GM23338 (cell line): Measurements from ENCODE around the gene IMMP2L. TPM values are rescaled to one million over a fixed set of nuclear protein-coding genes. Genes with fewer than 3 reads are reported as not detected.

ENCODE experiments used
- ATAC-seq: fragments of 200-7000 bp; cut with Tn5 transposase; 3 replicates; pipeline ENCODE4 v1.9.1; 2020
- DNase-seq: peaks from one replicate; pipeline ENCODE4 v3.0.0-alpha.2; 2015; ENCODE audit warnings: low spot score
- H2AFZ ChIP-seq: fragments of 200-600 bp; sonication (generic); 2 replicates; pipeline ENCODE4 v1.8.0; 2016; ENCODE audit warnings: antibody characterized with exemption, mild to moderate bottlenecking, moderate library complexity
- H3F3A ChIP-seq: fragments of 200-600 bp; sonication (generic); replicated peaks from 2 replicates; pipeline ENCODE4 v1.8.0; 2017; ENCODE audit warnings: antibody characterized with exemption, mixed run types, low read depth
- H3K27ac ChIP-seq: fragments of 200-600 bp; sonication (generic); 2 replicates; pipeline ENCODE4 v1.6.1; 2016; ENCODE audit warnings: low read depth
- H3K27me3 ChIP-seq: fragments of 200-600 bp; sonication (generic); 2 replicates; pipeline ENCODE4 v1.8.0; 2016; ENCODE audit warnings: mild to moderate bottlenecking, mixed run types, moderate library complexity; ENCODE audit not compliant: insufficient read depth
- H3K36me3 ChIP-seq: fragments of 200-600 bp; sonication (generic); 2 replicates; pipeline ENCODE4 v1.8.0; 2016; ENCODE audit warnings: mild to moderate bottlenecking; ENCODE audit not compliant: insufficient read depth
- H3K4me1 ChIP-seq: fragments of 200-600 bp; sonication (generic); 2 replicates; pipeline ENCODE4 v1.8.0; 2016; ENCODE audit warnings: mild to moderate bottlenecking, moderate library complexity; ENCODE audit not compliant: insufficient read depth
- H3K4me2 ChIP-seq: fragments of 200-600 bp; sonication (generic); 2 replicates; pipeline ENCODE4 v1.7.1; 2017; ENCODE audit warnings: mixed run types
- H3K4me3 ChIP-seq: fragments of 200-600 bp; sonication (generic); 2 replicates; pipeline ENCODE4 v1.6.1; 2016; ENCODE audit warnings: mixed run types
- H3K79me2 ChIP-seq: fragments of 200-600 bp; sonication (generic); replicated peaks from 2 replicates; pipeline ENCODE4 v1.8.0; 2017; ENCODE audit warnings: mild to moderate bottlenecking; ENCODE audit not compliant: insufficient read depth
- H3K9me2 ChIP-seq: fragments of 200-600 bp; sonication (generic); 2 replicates; pipeline ENCODE4 v1.8.0; 2017; ENCODE audit not compliant: insufficient read depth
- H4K20me1 ChIP-seq: fragments of 200-600 bp; sonication (generic); replicated peaks from 2 replicates; pipeline ENCODE4 v1.8.0; 2017; ENCODE audit warnings: mild to moderate bottlenecking; ENCODE audit not compliant: insufficient read depth
- H3K27ac Mint-ChIP-seq: 2 replicates; pipeline ENCODE4 v1.8.0; 2020; ENCODE audit warnings: inconsistent platforms, mild to moderate bottlenecking, moderate library complexity, mixed read lengths
- H3K27me3 Mint-ChIP-seq: 3 replicates; pipeline ENCODE4 v1.8.0; 2022; ENCODE audit warnings: low read depth, mild to moderate bottlenecking, moderate library complexity, mixed read lengths, inconsistent platforms; ENCODE audit not compliant: insufficient read depth, poor library complexity
- H3K36me3 Mint-ChIP-seq: 3 replicates; pipeline ENCODE4 v1.8.0; 2021; ENCODE audit warnings: low read depth, mild to moderate bottlenecking, inconsistent platforms, moderate library complexity, mixed read lengths
- H3K4me1 Mint-ChIP-seq: 3 replicates; pipeline ENCODE4 v1.8.0; 2020; ENCODE audit warnings: mild to moderate bottlenecking, inconsistent platforms, mixed read lengths
- H3K4me3 Mint-ChIP-seq: 3 replicates; pipeline ENCODE4 v1.8.0; 2021; ENCODE audit warnings: moderate library complexity, mild to moderate bottlenecking, inconsistent platforms, mixed read lengths
- H3K9me3 Mint-ChIP-seq: 3 replicates; pipeline ENCODE4 v1.8.0; 2020; ENCODE audit warnings: moderate library complexity, mild to moderate bottlenecking, inconsistent platforms, mixed read lengths
- CREB1 ChIP-seq: fragments of 250-450 bp; sonication (Bioruptor Pico); IDR thresholded peaks from 2 replicates; pipeline ENCODE4 v1.5.0; 2020; ENCODE audit warnings: low read depth, mild to moderate bottlenecking, moderate library complexity
- EZH2 ChIP-seq: fragments of 200-600 bp; sonication (generic); IDR thresholded peaks from one replicate; pipeline ENCODE4 v1.8.0; 2017; ENCODE audit warnings: antibody characterized with exemption, mild to moderate bottlenecking, low read depth; ENCODE audit not compliant: unreplicated experiment
- JUNB ChIP-seq: IDR thresholded peaks from one replicate; pipeline ENCODE4 v1.6.1; 2016; ENCODE audit warnings: antibody characterized with exemption; ENCODE audit not compliant: unreplicated experiment
- NANOG ChIP-seq: IDR thresholded peaks from 2 replicates; pipeline ENCODE4 v1.6.1; 2016; ENCODE audit warnings: antibody characterized with exemption, borderline replicate concordance
- POLR2AphosphoS5 ChIP-seq: IDR thresholded peaks from 2 replicates; pipeline ENCODE4 v1.6.1; 2016; ENCODE audit warnings: antibody characterized with exemption, low read depth
- ZNF331 ChIP-seq: fragments of 250-450 bp; sonication (Bioruptor Pico); IDR thresholded peaks from 2 replicates; pipeline ENCODE4 v1.5.0; 2020; ENCODE audit warnings: low read depth, mild to moderate bottlenecking, moderate library complexity
- polyA plus RNA-seq: library from polyadenylated mRNA; unstranded; fragments of >200 nt; fragmentation: Nextera tagmentation; extraction: Ambion mirVana; gene quantifications from 2 replicates; pipeline ENCODE4 v1.2.1, GENCODE V29; 2016
- total RNA-seq: library from RNA; depleted of rRNA; stranded (reverse); fragments of >200 nt; shearing (Covaris generic); gene quantifications from 2 replicates; pipeline ENCODE4 v1.2.3, GENCODE V29; 2014
- TF ChIP-seq, protein P1 (sequence below): fragments of 250-450 bp; sonication (Bioruptor Pico); IDR thresholded peaks from 2 replicates; pipeline ENCODE4 v1.5.0; 2020; ENCODE audit warnings: mild to moderate bottlenecking, moderate library complexity
- TF ChIP-seq, protein P2 (sequence below): IDR thresholded peaks from 2 replicates; pipeline ENCODE4 v1.6.1; 2016; ENCODE audit warnings: antibody characterized with exemption
- TF ChIP-seq, protein P3 (sequence below): IDR thresholded peaks from one replicate; pipeline ENCODE4 v1.6.1; 2018; ENCODE audit warnings: antibody characterized with exemption; ENCODE audit not compliant: unreplicated experiment
- TF ChIP-seq, protein P4 (sequence below), 2 experiments: fragments of 200-600 bp in 1 of 2; sonication (generic) in 1 of 2; conservative IDR thresholded peaks; 2 replicates each; pipeline versions ENCODE4 v1.5.1 to v1.6.1; 2016 to 2017; ENCODE audit warnings: antibody characterized with exemption in 2 of 2, low read depth in 2 of 2, mild to moderate bottlenecking in 2 of 2, moderate library complexity in 1 of 2

The IMMP2L gene
- total and polyA plus RNA-seq, 2 experiments from 2014 or later, result 7.3 to 14.0 TPM

DNA sequence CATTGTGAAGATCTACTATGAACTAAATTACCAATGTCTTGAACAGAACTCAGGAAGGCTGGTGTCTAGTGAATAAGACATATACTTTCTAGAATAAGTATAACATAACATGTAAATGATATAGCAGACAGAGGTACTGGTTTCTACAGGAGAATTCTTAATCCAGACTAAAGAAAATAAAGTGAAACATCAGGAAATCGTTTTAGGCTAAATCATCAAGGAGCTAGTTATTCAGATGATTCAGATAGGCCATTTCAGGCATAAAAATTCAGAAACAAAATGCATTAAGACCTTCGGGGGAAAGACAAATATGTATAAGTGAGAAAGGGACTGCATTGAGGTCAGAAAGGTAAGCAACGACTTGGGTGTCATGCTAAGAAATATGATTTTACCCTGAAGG lies 300.8 kb downstream of the IMMP2L start:
- no peak overlapping the region for H3K27ac ChIP-seq
- Mint-ChIP-seq H3K27ac (no peak overlapping the region; the same call in 1 of the 2 replicates), H3K4me1 (peaks cover 7% of the 10 kb centered on the region; the same call in 2 of the 3 replicates), H3K36me3 (no peaks in the 10 kb centered on the region), H3K9me3 (no peaks in the 10 kb centered on the region), H3K27me3 (no peaks in the 10 kb centered on the region), H3K4me3 (no peak overlapping the region)
- no peak overlapping the region for H3K4me2 ChIP-seq
- H3K4me3 ChIP-seq, result no peak overlapping the region
- ATAC-seq, result no peak
- no peak overlapping the region for H2AFZ ChIP-seq
- TF ChIP-seq ZNF331 (no peak), POLR2AphosphoS5 (no peak), EZH2 (no peak), CREB1 (CRISPR knock-in tag) (no peak), NANOG (no peak), JUNB (no peak)
- TF ChIP-seq, protein P1, sequence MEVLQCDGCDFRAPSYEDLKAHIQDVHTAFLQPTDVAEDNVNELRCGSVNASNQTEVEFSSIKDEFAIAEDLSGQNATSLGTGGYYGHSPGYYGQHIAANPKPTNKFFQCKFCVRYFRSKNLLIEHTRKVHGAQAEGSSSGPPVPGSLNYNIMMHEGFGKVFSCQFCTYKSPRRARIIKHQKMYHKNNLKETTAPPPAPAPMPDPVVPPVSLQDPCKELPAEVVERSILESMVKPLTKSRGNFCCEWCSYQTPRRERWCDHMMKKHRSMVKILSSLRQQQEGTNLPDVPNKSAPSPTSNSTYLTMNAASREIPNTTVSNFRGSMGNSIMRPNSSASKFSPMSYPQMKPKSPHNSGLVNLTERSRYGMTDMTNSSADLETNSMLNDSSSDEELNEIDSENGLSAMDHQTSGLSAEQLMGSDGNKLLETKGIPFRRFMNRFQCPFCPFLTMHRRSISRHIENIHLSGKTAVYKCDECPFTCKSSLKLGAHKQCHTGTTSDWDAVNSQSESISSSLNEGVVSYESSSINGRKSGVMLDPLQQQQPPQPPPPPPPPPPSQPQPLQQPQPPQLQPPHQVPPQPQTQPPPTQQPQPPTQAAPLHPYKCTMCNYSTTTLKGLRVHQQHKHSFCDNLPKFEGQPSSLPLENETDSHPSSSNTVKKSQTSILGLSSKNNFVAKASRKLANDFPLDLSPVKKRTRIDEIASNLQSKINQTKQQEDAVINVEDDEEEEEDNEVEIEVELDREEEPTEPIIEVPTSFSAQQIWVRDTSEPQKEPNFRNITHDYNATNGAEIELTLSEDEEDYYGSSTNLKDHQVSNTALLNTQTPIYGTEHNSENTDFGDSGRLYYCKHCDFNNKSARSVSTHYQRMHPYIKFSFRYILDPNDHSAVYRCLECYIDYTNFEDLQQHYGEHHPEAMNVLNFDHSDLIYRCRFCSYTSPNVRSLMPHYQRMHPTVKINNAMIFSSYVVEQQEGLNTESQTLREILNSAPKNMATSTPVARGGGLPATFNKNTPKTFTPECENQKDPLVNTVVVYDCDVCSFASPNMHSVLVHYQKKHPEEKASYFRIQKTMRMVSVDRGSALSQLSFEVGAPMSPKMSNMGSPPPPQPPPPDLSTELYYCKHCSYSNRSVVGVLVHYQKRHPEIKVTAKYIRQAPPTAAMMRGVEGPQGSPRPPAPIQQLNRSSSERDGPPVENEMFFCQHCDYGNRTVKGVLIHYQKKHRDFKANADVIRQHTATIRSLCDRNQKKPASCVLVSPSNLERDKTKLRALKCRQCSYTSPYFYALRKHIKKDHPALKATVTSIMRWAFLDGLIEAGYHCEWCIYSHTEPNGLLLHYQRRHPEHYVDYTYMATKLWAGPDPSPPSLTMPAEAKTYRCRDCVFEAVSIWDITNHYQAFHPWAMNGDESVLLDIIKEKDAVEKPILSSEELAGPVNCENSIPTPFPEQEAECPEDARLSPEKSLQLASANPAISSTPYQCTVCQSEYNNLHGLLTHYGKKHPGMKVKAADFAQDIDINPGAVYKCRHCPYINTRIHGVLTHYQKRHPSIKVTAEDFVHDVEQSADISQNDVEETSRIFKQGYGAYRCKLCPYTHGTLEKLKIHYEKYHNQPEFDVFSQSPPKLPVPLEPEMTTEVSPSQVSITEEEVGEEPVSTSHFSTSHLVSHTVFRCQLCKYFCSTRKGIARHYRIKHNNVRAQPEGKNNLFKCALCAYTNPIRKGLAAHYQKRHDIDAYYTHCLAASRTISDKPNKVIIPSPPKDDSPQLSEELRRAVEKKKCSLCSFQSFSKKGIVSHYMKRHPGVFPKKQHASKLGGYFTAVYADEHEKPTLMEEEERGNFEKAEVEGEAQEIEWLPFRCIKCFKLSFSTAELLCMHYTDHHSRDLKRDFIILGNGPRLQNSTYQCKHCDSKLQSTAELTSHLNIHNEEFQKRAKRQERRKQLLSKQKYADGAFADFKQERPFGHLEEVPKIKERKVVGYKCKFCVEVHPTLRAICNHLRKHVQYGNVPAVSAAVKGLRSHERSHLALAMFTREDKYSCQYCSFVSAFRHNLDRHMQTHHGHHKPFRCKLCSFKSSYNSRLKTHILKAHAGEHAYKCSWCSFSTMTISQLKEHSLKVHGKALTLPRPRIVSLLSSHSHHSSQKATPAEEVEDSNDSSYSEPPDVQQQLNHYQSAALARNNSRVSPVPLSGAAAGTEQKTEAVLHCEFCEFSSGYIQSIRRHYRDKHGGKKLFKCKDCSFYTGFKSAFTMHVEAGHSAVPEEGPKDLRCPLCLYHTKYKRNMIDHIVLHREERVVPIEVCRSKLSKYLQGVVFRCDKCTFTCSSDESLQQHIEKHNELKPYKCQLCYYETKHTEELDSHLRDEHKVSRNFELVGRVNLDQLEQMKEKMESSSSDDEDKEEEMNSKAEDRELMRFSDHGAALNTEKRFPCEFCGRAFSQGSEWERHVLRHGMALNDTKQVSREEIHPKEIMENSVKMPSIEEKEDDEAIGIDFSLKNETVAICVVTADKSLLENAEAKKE (CRISPR knock-in tag), result no peak
- TF ChIP-seq, protein P2, sequence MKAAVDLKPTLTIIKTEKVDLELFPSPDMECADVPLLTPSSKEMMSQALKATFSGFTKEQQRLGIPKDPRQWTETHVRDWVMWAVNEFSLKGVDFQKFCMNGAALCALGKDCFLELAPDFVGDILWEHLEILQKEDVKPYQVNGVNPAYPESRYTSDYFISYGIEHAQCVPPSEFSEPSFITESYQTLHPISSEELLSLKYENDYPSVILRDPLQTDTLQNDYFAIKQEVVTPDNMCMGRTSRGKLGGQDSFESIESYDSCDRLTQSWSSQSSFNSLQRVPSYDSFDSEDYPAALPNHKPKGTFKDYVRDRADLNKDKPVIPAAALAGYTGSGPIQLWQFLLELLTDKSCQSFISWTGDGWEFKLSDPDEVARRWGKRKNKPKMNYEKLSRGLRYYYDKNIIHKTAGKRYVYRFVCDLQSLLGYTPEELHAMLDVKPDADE, result no peak
- TF ChIP-seq, protein P3, sequence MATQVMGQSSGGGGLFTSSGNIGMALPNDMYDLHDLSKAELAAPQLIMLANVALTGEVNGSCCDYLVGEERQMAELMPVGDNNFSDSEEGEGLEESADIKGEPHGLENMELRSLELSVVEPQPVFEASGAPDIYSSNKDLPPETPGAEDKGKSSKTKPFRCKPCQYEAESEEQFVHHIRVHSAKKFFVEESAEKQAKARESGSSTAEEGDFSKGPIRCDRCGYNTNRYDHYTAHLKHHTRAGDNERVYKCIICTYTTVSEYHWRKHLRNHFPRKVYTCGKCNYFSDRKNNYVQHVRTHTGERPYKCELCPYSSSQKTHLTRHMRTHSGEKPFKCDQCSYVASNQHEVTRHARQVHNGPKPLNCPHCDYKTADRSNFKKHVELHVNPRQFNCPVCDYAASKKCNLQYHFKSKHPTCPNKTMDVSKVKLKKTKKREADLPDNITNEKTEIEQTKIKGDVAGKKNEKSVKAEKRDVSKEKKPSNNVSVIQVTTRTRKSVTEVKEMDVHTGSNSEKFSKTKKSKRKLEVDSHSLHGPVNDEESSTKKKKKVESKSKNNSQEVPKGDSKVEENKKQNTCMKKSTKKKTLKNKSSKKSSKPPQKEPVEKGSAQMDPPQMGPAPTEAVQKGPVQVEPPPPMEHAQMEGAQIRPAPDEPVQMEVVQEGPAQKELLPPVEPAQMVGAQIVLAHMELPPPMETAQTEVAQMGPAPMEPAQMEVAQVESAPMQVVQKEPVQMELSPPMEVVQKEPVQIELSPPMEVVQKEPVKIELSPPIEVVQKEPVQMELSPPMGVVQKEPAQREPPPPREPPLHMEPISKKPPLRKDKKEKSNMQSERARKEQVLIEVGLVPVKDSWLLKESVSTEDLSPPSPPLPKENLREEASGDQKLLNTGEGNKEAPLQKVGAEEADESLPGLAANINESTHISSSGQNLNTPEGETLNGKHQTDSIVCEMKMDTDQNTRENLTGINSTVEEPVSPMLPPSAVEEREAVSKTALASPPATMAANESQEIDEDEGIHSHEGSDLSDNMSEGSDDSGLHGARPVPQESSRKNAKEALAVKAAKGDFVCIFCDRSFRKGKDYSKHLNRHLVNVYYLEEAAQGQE, result no peak
- TF ChIP-seq, protein P4, sequence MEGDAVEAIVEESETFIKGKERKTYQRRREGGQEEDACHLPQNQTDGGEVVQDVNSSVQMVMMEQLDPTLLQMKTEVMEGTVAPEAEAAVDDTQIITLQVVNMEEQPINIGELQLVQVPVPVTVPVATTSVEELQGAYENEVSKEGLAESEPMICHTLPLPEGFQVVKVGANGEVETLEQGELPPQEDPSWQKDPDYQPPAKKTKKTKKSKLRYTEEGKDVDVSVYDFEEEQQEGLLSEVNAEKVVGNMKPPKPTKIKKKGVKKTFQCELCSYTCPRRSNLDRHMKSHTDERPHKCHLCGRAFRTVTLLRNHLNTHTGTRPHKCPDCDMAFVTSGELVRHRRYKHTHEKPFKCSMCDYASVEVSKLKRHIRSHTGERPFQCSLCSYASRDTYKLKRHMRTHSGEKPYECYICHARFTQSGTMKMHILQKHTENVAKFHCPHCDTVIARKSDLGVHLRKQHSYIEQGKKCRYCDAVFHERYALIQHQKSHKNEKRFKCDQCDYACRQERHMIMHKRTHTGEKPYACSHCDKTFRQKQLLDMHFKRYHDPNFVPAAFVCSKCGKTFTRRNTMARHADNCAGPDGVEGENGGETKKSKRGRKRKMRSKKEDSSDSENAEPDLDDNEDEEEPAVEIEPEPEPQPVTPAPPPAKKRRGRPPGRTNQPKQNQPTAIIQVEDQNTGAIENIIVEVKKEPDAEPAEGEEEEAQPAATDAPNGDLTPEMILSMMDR (conservative IDR thresholded peaks at IDR 0.05; ENCODE audit: low read depth in 2 of 2), result no peak
- no peaks in the 10 kb centered on the region for H3K27me3 ChIP-seq
- no peaks in the 10 kb centered on the region for H4K20me1 ChIP-seq
- H3F3A ChIP-seq, result no peaks in the 10 kb centered on the region
- no peaks in the 10 kb centered on the region for H3K4me1 ChIP-seq
- H3K36me3 ChIP-seq, result no peaks in the 10 kb centered on the region
- DNase-seq, result no peak
- no peaks in the 10 kb centered on the region for H3K9me2 ChIP-seq
- H3K79me2 ChIP-seq, result no peaks in the 10 kb centered on the region
